ENCODE results near the gene PSG11.
"Not testable (repeated sequence)": the region's sequence is repeated elsewhere in the genome, so short reads cannot be mapped to it uniquely, and the experiment has no call there.

PSG11 gene

DNA sequence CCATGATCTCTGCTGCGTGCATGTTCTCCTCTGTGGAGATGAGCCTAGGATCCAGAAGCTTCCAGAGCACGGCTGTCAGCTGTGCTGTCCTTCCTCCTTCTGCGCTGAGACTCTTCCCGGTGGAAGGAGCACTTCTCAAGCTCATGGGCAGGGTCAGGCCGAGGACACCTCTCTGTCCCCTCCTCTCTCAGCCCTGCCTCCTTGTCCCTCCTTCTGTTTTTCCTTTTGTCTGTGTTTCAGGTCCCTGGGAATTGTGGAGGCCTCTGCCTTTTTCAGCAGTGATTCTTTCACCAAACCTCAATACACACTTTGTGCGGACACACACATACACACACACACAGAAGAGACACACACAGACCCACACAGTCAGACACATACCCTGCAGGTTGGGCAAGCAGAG, at the start of gene PSG11:
Gene PSG11, minus strand, starts transcription at position 101 of the 400 bp plus-strand sequence. Its CDS starts 97 bp downstream, at position 4.
- not testable (repeated sequence) for DNase-seq

GRCh38 chr19:43062418-43062817, 36.1 kb upstream of the PSG11 start:
- DNase-seq = not testable (repeated sequence)

- not testable (repeated sequence) for DNase-seq
Observed at GRCh38 chr19:43061326-43061725, 35.1 kb upstream of the PSG11 start.

DNA sequence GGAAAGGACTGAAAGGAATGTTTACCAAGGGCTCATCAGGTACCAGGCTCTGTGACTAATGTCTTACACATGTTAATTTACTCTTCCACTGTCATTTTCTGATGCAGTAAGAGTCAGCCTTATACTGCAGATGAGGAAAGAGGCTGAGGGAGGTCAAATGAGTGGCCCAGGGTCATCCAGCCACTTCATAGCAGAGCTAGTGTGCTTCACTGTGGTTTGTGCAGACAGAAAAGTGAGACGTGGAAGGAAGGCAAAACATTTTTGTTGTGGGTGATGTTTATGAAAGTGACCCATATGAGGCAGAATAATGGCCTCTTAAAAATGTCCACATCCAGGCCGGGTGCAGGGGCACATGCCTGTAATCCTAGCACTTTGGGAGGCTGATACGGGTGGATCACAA, 34.0 kb upstream of the PSG11 start:
- not testable (repeated sequence) for DNase-seq

GRCh38 chr19:43059482-43059881, 33.2 kb upstream of the PSG11 start:
- not testable (repeated sequence) for DNase-seq

DNA sequence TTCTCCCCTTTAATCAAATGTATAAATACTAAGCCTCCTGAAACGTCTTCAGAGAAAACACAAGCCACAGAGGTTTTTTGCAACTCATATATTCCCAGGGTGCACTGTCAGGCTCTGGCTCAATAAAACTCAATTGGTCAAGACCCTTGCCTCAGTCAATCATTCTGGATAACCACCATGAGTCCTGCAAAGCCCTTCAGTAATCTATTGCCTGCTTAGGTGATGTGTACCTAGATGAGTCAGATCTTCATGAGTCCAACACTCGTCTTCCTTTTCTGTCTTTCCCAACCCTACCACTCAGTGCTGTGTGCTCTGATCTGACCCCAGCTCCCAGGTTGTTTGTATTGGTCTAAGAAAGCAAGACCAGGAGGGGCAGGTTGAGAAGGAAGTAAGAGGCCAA, 32.2 kb upstream of the PSG11 start:
- DNase-seq = not testable (repeated sequence)

GRCh38 chr19:43047966-43048365, 21.7 kb upstream of the PSG11 start:
- DNase-seq = not testable (repeated sequence)

DNA sequence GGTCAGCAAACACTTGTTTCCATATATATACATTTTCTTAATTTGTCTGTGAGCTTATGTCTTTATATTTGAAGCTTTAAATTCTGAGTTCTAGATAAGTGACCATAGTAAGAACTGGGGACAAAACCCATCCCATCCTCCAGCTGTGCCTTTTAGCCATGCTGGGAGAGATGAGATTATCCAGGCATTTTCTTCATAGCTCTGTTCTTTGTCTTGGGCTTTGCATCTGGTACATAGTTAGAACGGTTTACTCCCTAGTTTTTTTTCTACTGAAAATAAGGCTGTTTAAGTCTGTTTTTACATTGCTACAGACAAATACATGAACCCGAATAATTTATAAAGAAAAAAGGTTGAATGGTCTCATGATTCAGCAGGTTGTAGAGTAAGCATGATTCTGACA, 20.3 kb upstream of the PSG11 start:
- not testable (repeated sequence) for DNase-seq

GRCh38 chr19:43043492-43044180, 17.4 kb upstream of the PSG11 start:
- not testable (repeated sequence) for DNase-seq

- DNase-seq = not testable (repeated sequence)
Observed at GRCh38 chr19:43031645-43032044, 5.4 kb upstream of the PSG11 start.

DNA sequence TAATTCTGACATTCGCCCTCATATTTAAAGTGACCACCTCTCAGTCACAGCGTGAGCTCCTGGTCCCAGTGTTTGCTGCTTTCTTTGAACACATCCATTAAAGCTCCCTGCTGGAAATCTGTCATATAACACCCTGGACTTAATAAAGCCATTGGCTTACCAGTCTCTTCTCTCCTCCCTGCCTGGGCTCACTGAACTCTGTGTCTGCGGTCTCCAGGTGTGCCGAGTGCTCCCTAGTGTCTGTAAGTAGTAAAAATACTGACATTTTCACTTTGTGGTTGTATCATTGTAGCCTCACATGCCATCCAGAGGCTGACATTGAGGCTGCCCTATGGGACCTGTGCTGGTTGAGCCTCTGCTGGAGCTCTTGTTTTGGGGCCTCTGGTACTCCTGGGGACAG, 2.6 kb upstream of the PSG11 start:
- no peak for DNase-seq

DNA sequence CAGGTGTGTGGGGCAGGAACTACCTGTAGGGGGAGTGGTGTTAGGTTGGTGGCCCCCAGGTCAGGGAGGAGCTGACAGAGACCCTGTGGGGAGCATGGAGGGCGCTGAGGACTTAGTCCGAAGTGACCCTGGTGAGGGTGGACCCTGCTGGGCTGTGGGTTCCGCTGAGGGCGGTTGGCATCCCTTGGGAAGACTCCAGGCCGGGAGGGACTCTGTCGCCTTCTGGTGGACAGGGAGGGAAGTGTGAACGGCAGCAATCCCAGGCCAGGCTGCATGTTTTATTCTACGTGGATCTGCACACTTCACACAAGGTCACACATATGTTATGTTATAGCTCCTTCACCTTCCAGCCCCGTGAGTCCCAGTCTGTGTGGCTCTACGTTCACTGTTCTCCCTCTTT, 1.7 kb upstream of the PSG11 start:
- DNase-seq = not testable (repeated sequence)

- DNase-seq = not testable (repeated sequence)
Observed at GRCh38 chr19:43027061-43027460, 792 bp upstream of the PSG11 start.

- not testable (repeated sequence) for DNase-seq
Observed at GRCh38 chr19:43022098-43022497, 4.2 kb downstream of the PSG11 start.

DNA sequence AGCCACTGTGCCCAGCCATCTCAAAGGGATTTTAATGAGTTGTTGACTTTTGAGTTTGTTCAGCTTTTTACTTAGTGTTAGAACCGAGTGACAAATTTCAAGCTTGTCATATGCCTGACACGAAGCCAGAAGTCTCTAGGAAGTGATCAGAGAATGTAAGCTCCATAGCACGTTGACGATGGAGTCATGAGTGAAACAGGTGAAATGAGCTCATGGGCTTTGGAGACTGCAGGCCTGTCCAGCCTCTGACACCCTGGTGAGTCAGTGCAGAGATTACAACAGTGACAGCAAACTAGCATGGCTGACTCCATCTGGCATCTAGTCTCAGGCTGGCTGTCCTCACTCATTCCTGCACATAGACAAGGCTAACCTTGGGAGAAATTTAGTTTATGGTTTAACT, 4.6 kb downstream of the PSG11 start:
- DNase-seq = not testable (repeated sequence)

GRCh38 chr19:43019588-43019987, 6.7 kb downstream of the PSG11 start:
- not testable (repeated sequence) for DNase-seq

GRCh38 chr19:43005841-43006240, 20.4 kb downstream of the PSG11 start:
- DNase-seq = not testable (repeated sequence)

GRCh38 chr19:43004846-43005245, 21.4 kb downstream of the PSG11 start:
- DNase-seq = not testable (repeated sequence)

- DNase-seq = not testable (repeated sequence)
Observed at GRCh38 chr19:43003634-43004033, 22.6 kb downstream of the PSG11 start.

DNA sequence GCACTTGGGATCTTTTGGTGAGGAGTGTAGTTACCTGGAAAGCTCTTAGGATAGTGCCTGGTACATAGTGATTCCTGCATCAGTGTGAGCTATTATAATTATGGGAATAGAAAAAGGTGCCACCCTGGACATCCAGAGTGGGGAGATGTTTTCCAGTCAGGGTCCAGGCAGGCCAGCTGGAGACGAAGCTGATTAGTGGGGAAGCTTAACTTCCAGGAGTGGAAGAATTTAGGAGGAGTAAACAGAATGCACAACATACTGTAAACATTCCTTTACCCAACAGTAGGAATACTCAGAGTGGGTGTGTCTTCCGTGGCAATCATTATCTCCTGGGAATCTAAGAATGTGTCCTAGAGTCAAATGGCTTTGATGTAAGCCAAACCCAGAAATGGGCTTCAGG, 23.3 kb downstream of the PSG11 start:
- not testable (repeated sequence) for DNase-seq

- not testable (repeated sequence) for DNase-seq
Observed at GRCh38 chr19:42996161-42996560, 30.1 kb downstream of the PSG11 start.

DNA sequence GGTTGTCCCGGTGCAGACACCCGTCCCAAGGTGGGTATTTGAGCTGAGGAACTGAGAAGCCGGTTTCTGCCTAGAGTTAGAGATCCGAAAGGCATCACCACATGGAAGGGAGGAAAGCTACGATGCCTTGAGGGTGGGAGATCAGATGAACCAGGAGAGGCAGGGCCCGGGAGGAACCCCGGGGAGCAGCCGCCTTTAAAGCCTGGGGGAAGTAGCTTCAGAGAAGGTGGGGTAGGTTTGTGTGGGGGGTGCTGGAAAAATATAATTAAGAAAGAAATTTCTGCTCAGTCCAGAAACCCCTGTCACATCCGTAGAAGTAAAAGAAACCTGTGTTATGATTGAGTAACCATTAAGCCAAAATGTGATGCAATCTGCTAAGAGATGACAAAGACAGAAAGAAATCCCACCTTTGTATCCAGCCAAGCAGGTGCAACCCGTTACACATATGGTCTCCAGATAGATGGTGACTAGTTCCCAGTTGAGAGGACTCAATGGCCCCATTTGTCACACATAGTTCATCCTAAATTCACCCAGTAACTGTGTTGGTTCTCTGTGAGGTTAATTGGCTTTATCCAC, 34.2 kb downstream of the PSG11 start:
- not testable (repeated sequence) for DNase-seq

GRCh38 chr19:42989851-42990250, 36.4 kb downstream of the PSG11 start:
- DNase-seq = no peak

- not testable (repeated sequence) for DNase-seq
Observed at GRCh38 chr19:42989186-42989585, 37.1 kb downstream of the PSG11 start.
